ENCODE results near the gene SMIM43. TPM values are rescaled to one million over a fixed set of nuclear protein-coding genes. Genes with fewer than 3 reads are reported as not detected.

The SMIM43 gene
- total RNA-seq, 1 experiment from 2014 or later, result 0.33 TPM

DNA sequence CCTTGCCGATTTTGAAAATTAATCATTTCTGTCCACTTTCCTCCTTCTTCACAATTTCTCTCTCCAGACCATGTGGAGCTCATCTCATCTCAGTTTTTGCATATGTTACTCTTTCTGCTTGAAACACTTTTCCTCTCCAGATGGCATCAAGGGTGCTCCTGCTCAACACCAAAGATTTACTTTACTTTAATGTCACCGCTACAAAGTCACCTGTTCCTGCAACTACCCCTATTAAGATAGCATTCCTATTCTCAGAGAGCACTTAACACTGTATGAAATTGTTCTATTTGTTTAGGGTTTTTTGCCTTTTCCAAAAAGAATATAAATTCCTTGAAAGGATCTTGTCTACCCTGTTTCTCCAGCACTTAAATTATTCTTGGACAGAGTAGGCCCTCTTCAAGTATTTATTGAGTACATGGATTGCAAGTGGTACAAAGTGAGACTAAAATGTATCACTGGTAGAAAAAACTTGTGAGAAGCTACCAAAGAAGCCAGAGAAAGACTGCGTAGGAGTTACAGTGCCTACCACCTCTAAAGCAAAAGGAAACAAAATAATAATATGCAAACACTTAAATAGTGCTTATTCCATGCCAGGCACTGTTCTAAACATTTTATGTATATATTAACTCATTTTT is 35.0 kb upstream of the SMIM43 start:
- Mint-ChIP-seq H3K27ac (0 out of 2 replicates have a peak overlapping the region, but pooled peaks have one; percentile 20), H3K36me3 (peaks cover 14% of the 10 kb centered on the region), H3K4me1 (peaks cover 30% of the 10 kb centered on the region), H3K9me3 (no peaks in the 10 kb centered on the region), H3K27me3 (ENCODE audit: low read depth) (no peaks in the 10 kb centered on the region), H3K4me3 (peak overlapping the region; percentile 81)
- CTCF ChIA-PET, result no interaction called here
- DNase-seq (ENCODE audit: low spot score) (no peak), ATAC-seq (no peak)
- TF ChIP-seq, protein P1, sequence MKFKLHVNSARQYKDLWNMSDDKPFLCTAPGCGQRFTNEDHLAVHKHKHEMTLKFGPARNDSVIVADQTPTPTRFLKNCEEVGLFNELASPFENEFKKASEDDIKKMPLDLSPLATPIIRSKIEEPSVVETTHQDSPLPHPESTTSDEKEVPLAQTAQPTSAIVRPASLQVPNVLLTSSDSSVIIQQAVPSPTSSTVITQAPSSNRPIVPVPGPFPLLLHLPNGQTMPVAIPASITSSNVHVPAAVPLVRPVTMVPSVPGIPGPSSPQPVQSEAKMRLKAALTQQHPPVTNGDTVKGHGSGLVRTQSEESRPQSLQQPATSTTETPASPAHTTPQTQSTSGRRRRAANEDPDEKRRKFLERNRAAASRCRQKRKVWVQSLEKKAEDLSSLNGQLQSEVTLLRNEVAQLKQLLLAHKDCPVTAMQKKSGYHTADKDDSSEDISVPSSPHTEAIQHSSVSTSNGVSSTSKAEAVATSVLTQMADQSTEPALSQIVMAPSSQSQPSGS (CRISPR knock-in tag; IDR thresholded peaks at IDR 0.05; ENCODE audit: borderline replicate concordance, low read depth), result no peak
- TF ChIP-seq ZNF138 (CRISPR knock-in tag; conservative IDR thresholded peaks at IDR 0.05) (no peak), KAT7 (CRISPR knock-in tag; IDR thresholded peaks at IDR 0.05; ENCODE audit: borderline replicate concordance) (no peak), MXD4 (CRISPR knock-in tag; IDR thresholded peaks at IDR 0.05; ENCODE audit: borderline replicate concordance) (no peak), OVOL2 (CRISPR knock-in tag; IDR thresholded peaks at IDR 0.05; ENCODE audit: borderline replicate concordance) (no peak), CREB1 (CRISPR knock-in tag; IDR thresholded peaks at IDR 0.05) (no peak), ZNF416 (CRISPR knock-in tag; IDR thresholded peaks at IDR 0.05) (no peak), ZNF396 (CRISPR knock-in tag; IDR thresholded peaks at IDR 0.05; ENCODE audit: borderline replicate concordance) (no peak), ZNF671 (CRISPR knock-in tag; IDR thresholded peaks at IDR 0.05) (no peak), FOXJ3 (CRISPR knock-in tag; IDR thresholded peaks at IDR 0.05; ENCODE audit: borderline replicate concordance) (no peak), TCF7 (CRISPR knock-in tag; IDR thresholded peaks at IDR 0.05; ENCODE audit: low read depth) (no peak), FOXP1 (CRISPR knock-in tag; IDR thresholded peaks at IDR 0.05; ENCODE audit: borderline replicate concordance) (no peak), SP1 (CRISPR knock-in tag; conservative IDR thresholded peaks at IDR 0.05) (no peak)
- TF ChIP-seq, protein P2, sequence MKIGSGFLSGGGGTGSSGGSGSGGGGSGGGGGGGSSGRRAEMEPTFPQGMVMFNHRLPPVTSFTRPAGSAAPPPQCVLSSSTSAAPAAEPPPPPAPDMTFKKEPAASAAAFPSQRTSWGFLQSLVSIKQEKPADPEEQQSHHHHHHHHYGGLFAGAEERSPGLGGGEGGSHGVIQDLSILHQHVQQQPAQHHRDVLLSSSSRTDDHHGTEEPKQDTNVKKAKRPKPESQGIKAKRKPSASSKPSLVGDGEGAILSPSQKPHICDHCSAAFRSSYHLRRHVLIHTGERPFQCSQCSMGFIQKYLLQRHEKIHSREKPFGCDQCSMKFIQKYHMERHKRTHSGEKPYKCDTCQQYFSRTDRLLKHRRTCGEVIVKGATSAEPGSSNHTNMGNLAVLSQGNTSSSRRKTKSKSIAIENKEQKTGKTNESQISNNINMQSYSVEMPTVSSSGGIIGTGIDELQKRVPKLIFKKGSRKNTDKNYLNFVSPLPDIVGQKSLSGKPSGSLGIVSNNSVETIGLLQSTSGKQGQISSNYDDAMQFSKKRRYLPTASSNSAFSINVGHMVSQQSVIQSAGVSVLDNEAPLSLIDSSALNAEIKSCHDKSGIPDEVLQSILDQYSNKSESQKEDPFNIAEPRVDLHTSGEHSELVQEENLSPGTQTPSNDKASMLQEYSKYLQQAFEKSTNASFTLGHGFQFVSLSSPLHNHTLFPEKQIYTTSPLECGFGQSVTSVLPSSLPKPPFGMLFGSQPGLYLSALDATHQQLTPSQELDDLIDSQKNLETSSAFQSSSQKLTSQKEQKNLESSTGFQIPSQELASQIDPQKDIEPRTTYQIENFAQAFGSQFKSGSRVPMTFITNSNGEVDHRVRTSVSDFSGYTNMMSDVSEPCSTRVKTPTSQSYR (CRISPR knock-in tag; IDR thresholded peaks at IDR 0.05), result no peak
- TF ChIP-seq, protein P3, sequence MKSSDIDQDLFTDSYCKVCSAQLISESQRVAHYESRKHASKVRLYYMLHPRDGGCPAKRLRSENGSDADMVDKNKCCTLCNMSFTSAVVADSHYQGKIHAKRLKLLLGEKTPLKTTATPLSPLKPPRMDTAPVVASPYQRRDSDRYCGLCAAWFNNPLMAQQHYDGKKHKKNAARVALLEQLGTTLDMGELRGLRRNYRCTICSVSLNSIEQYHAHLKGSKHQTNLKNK (CRISPR knock-in tag; IDR thresholded peaks at IDR 0.05), result no peak
- TF ChIP-seq, protein P4, sequence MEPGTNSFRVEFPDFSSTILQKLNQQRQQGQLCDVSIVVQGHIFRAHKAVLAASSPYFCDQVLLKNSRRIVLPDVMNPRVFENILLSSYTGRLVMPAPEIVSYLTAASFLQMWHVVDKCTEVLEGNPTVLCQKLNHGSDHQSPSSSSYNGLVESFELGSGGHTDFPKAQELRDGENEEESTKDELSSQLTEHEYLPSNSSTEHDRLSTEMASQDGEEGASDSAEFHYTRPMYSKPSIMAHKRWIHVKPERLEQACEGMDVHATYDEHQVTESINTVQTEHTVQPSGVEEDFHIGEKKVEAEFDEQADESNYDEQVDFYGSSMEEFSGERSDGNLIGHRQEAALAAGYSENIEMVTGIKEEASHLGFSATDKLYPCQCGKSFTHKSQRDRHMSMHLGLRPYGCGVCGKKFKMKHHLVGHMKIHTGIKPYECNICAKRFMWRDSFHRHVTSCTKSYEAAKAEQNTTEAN (CRISPR knock-in tag; IDR thresholded peaks at IDR 0.05), result no peak
- TF ChIP-seq, protein P5, sequence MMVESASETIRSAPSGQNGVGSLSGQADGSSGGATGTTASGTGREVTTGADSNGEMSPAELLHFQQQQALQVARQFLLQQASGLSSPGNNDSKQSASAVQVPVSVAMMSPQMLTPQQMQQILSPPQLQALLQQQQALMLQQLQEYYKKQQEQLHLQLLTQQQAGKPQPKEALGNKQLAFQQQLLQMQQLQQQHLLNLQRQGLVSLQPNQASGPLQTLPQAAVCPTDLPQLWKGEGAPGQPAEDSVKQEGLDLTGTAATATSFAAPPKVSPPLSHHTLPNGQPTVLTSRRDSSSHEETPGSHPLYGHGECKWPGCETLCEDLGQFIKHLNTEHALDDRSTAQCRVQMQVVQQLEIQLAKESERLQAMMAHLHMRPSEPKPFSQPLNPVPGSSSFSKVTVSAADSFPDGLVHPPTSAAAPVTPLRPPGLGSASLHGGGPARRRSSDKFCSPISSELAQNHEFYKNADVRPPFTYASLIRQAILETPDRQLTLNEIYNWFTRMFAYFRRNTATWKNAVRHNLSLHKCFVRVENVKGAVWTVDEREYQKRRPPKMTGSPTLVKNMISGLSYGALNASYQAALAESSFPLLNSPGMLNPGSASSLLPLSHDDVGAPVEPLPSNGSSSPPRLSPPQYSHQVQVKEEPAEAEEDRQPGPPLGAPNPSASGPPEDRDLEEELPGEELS (CRISPR knock-in tag; IDR thresholded peaks at IDR 0.05), result no peak
- TF ChIP-seq, protein P6, sequence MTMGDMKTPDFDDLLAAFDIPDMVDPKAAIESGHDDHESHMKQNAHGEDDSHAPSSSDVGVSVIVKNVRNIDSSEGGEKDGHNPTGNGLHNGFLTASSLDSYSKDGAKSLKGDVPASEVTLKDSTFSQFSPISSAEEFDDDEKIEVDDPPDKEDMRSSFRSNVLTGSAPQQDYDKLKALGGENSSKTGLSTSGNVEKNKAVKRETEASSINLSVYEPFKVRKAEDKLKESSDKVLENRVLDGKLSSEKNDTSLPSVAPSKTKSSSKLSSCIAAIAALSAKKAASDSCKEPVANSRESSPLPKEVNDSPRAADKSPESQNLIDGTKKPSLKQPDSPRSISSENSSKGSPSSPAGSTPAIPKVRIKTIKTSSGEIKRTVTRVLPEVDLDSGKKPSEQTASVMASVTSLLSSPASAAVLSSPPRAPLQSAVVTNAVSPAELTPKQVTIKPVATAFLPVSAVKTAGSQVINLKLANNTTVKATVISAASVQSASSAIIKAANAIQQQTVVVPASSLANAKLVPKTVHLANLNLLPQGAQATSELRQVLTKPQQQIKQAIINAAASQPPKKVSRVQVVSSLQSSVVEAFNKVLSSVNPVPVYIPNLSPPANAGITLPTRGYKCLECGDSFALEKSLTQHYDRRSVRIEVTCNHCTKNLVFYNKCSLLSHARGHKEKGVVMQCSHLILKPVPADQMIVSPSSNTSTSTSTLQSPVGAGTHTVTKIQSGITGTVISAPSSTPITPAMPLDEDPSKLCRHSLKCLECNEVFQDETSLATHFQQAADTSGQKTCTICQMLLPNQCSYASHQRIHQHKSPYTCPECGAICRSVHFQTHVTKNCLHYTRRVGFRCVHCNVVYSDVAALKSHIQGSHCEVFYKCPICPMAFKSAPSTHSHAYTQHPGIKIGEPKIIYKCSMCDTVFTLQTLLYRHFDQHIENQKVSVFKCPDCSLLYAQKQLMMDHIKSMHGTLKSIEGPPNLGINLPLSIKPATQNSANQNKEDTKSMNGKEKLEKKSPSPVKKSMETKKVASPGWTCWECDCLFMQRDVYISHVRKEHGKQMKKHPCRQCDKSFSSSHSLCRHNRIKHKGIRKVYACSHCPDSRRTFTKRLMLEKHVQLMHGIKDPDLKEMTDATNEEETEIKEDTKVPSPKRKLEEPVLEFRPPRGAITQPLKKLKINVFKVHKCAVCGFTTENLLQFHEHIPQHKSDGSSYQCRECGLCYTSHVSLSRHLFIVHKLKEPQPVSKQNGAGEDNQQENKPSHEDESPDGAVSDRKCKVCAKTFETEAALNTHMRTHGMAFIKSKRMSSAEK (CRISPR knock-in tag; IDR thresholded peaks at IDR 0.05; ENCODE audit: borderline replicate concordance), result no peak
- TF ChIP-seq, protein P7, sequence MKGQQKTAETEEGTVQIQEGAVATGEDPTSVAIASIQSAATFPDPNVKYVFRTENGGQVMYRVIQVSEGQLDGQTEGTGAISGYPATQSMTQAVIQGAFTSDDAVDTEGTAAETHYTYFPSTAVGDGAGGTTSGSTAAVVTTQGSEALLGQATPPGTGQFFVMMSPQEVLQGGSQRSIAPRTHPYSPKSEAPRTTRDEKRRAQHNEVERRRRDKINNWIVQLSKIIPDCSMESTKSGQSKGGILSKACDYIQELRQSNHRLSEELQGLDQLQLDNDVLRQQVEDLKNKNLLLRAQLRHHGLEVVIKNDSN (CRISPR knock-in tag; IDR thresholded peaks at IDR 0.05), result no peak
- POLR2A ChIA-PET, result no interaction called here
